GM19023 (cell line): ENCODE results near the gene OSBPL5.

Experiments
- ATAC-seq: cut with Tn5 transposase; IDR thresholded peaks from one replicate; pipeline ENCODE4 v1.9.1; 2021; ENCODE audit warnings: mild to moderate bottlenecking, moderate library complexity; ENCODE audit not compliant: unreplicated experiment

OSBPL5 gene

GRCh38 chr11:3198815-3199214, 33.7 kb upstream of the OSBPL5 start:
- no peak for ATAC-seq

- no peak for ATAC-seq
These were observed 32.9 kb upstream of the OSBPL5 start for GRCh38 chr11:3197878-3198528.

GRCh38 chr11:3197044-3197695, 32.1 kb upstream of the OSBPL5 start:
- no peak for ATAC-seq

GRCh38 chr11:3196161-3197043, 31.3 kb upstream of the OSBPL5 start:
- ATAC-seq: no peak

GRCh38 chr11:3195251-3196160, 30.4 kb upstream of the OSBPL5 start:
- no peak for ATAC-seq

GRCh38 chr11:3194016-3194816, 29.1 kb upstream of the OSBPL5 start:
- no peak for ATAC-seq

- no peak for ATAC-seq
These were observed 28.4 kb upstream of the OSBPL5 start for GRCh38 chr11:3193373-3194015.

GRCh38 chr11:3192511-3193372, 27.6 kb upstream of the OSBPL5 start:
- no peak for ATAC-seq

GRCh38 chr11:3191586-3192324, 26.6 kb upstream of the OSBPL5 start:
- no peak for ATAC-seq

- no peak for ATAC-seq
These were observed 25.5 kb upstream of the OSBPL5 start for GRCh38 chr11:3190600-3190999.

- ATAC-seq: no peak
These were observed 24.9 kb upstream of the OSBPL5 start for GRCh38 chr11:3189886-3190583.

- ATAC-seq: no peak
These were observed 24.2 kb upstream of the OSBPL5 start for GRCh38 chr11:3189196-3189843.

GRCh38 chr11:3188496-3189195, 23.5 kb upstream of the OSBPL5 start:
- no peak for ATAC-seq

GRCh38 chr11:3186166-3186953, 21.2 kb upstream of the OSBPL5 start:
- ATAC-seq: no peak

GRCh38 chr11:3184732-3185347, 19.7 kb upstream of the OSBPL5 start:
- no peak for ATAC-seq
